Liver (tissue), 3 donors: Measurements from ENCODE around the gene LIPC.

Source experiments
- GABPA ChIP-seq, 2 donors: IDR thresholded peaks in 1 of 2; conservative IDR thresholded peaks in 1 of 2; 2 replicates each; pipeline ENCODE4 v1.6.1; 2016; ENCODE audit warnings: antibody characterized with exemption in 2 of 2, mild to moderate bottlenecking in 1 of 2, moderate library complexity in 1 of 2
- JUND ChIP-seq, 2 donors: IDR thresholded peaks; 2 replicates each; pipeline ENCODE4 v1.6.1; 2016; ENCODE audit warnings: antibody characterized with exemption in 2 of 2
- TF ChIP-seq, protein P1 (sequence below): fragments of 150-350 bp; IDR thresholded peaks from 2 replicates; pipeline ENCODE4 v1.5.1; 2017; ENCODE audit warnings: improper control_type of control experiment, low read depth, low read length; ENCODE audit not compliant: missing input control
- TF ChIP-seq, protein P2 (sequence below): IDR thresholded peaks from 2 replicates; pipeline ENCODE4 v1.6.1; 2016; ENCODE audit warnings: antibody characterized with exemption
- TF ChIP-seq, protein P3 (sequence below): IDR thresholded peaks from 2 replicates; pipeline ENCODE4 v1.6.1; 2016; ENCODE audit warnings: antibody characterized with exemption, mild to moderate bottlenecking
- donor health status: healthy.
- donor health status: healthy.

DNA sequence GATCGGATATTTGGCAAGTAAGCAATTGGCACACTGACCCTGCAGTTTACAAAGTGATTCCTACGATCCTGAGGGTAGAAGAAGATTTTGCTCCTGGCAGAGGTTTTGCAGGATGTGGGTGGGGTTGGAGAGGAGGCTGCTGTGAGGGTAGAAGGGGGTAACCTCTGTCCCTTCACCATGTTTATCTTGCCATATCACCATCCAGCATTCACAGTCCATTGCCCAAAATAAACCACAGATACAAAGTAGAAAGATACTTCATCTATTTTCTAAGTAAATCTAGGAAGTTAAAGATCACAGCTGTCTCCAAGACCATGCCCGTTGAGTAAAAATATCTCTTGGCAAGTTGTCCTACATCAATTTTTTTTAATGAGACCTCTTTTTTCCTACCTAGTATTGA lies 51.6 kb downstream of the LIPC start:
- TF ChIP-seq, protein P1, sequence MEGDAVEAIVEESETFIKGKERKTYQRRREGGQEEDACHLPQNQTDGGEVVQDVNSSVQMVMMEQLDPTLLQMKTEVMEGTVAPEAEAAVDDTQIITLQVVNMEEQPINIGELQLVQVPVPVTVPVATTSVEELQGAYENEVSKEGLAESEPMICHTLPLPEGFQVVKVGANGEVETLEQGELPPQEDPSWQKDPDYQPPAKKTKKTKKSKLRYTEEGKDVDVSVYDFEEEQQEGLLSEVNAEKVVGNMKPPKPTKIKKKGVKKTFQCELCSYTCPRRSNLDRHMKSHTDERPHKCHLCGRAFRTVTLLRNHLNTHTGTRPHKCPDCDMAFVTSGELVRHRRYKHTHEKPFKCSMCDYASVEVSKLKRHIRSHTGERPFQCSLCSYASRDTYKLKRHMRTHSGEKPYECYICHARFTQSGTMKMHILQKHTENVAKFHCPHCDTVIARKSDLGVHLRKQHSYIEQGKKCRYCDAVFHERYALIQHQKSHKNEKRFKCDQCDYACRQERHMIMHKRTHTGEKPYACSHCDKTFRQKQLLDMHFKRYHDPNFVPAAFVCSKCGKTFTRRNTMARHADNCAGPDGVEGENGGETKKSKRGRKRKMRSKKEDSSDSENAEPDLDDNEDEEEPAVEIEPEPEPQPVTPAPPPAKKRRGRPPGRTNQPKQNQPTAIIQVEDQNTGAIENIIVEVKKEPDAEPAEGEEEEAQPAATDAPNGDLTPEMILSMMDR: no peak
- TF ChIP-seq, protein P2, sequence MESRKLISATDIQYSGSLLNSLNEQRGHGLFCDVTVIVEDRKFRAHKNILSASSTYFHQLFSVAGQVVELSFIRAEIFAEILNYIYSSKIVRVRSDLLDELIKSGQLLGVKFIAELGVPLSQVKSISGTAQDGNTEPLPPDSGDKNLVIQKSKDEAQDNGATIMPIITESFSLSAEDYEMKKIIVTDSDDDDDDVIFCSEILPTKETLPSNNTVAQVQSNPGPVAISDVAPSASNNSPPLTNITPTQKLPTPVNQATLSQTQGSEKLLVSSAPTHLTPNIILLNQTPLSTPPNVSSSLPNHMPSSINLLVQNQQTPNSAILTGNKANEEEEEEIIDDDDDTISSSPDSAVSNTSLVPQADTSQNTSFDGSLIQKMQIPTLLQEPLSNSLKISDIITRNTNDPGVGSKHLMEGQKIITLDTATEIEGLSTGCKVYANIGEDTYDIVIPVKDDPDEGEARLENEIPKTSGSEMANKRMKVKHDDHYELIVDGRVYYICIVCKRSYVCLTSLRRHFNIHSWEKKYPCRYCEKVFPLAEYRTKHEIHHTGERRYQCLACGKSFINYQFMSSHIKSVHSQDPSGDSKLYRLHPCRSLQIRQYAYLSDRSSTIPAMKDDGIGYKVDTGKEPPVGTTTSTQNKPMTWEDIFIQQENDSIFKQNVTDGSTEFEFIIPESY: no peak
- TF ChIP-seq, protein P3, sequence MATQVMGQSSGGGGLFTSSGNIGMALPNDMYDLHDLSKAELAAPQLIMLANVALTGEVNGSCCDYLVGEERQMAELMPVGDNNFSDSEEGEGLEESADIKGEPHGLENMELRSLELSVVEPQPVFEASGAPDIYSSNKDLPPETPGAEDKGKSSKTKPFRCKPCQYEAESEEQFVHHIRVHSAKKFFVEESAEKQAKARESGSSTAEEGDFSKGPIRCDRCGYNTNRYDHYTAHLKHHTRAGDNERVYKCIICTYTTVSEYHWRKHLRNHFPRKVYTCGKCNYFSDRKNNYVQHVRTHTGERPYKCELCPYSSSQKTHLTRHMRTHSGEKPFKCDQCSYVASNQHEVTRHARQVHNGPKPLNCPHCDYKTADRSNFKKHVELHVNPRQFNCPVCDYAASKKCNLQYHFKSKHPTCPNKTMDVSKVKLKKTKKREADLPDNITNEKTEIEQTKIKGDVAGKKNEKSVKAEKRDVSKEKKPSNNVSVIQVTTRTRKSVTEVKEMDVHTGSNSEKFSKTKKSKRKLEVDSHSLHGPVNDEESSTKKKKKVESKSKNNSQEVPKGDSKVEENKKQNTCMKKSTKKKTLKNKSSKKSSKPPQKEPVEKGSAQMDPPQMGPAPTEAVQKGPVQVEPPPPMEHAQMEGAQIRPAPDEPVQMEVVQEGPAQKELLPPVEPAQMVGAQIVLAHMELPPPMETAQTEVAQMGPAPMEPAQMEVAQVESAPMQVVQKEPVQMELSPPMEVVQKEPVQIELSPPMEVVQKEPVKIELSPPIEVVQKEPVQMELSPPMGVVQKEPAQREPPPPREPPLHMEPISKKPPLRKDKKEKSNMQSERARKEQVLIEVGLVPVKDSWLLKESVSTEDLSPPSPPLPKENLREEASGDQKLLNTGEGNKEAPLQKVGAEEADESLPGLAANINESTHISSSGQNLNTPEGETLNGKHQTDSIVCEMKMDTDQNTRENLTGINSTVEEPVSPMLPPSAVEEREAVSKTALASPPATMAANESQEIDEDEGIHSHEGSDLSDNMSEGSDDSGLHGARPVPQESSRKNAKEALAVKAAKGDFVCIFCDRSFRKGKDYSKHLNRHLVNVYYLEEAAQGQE: no peak
- TF ChIP-seq JUND (IDR thresholded peaks at IDR 0.05) (no peak), GABPA (IDR thresholded peaks at IDR 0.05 in 1 of 2, conservative IDR thresholded peaks at IDR 0.05 in 1 of 2) (no peak)
